NCI-H69 (cell line): ENCODE measurements around the gene SP2.
A peak's percentile ranks its signal among the peaks of the same experiment; 100 is the strongest.

Source experiments
- DNase-seq: peaks from one replicate; lab custom pipeline; 2025; lab: John Stamatoyannopoulos, UW

The SP2 gene

GRCh38 chr17:47870056-47870455, 26.0 kb upstream of the SP2 start:
- peak; percentile 46 for DNase-seq

- no peak for DNase-seq
These were observed 25.0 kb upstream of the SP2 start for GRCh38 chr17:47871048-47871447.

GRCh38 chr17:47872019-47872650, 23.9 kb upstream of the SP2 start:
- DNase-seq: peak; percentile 94

- peak; percentile 78 for DNase-seq
These were observed 23.3 kb upstream of the SP2 start for GRCh38 chr17:47872651-47873161.

- peak; percentile 55 for DNase-seq
These were observed 22.6 kb upstream of the SP2 start for GRCh38 chr17:47873200-47874090.

GRCh38 chr17:47875011-47875985, 20.7 kb upstream of the SP2 start:
- peak; percentile 83 for DNase-seq

GRCh38 chr17:47877368-47878034, 18.5 kb upstream of the SP2 start:
- peak; percentile 38 for DNase-seq

GRCh38 chr17:47878203-47879027, 17.6 kb upstream of the SP2 start:
- DNase-seq: no peak

- peak; percentile 24 for DNase-seq
These were observed 16.9 kb upstream of the SP2 start for GRCh38 chr17:47879028-47879585.

GRCh38 chr17:47879776-47880454, 16.1 kb upstream of the SP2 start:
- peak; percentile 46 for DNase-seq

- DNase-seq: no peak
These were observed 13.8 kb upstream of the SP2 start for GRCh38 chr17:47882247-47882646.

GRCh38 chr17:47882695-47883588, 13.1 kb upstream of the SP2 start:
- no peak for DNase-seq

GRCh38 chr17:47883589-47884426, 12.2 kb upstream of the SP2 start:
- DNase-seq: peak; percentile 39

GRCh38 chr17:47884427-47884740, 11.7 kb upstream of the SP2 start:
- DNase-seq: no peak

GRCh38 chr17:47884905-47885730, 10.9 kb upstream of the SP2 start:
- peak; percentile 46 for DNase-seq

GRCh38 chr17:47888293-47888692, 7.7 kb upstream of the SP2 start:
- peak; percentile 61 for DNase-seq
